H9 (cell line): ENCODE measurements around the gene FTO. TPM values are rescaled to one million over a fixed set of nuclear protein-coding genes. Genes with fewer than 3 reads are reported as not detected.

Source experiments
- DNase-seq: peaks from one replicate; pipeline ENCODE4 v3.0.0-alpha.2; 2017
- H2AFZ ChIP-seq: one replicate; pipeline ENCODE4 v1.6.1; 2013; ENCODE audit warnings: mild to moderate bottlenecking, low read length, control low read depth, moderate library complexity
- H2AK5ac ChIP-seq: 2 replicates; pipeline ENCODE4 v1.6.1; 2013; ENCODE audit warnings: low read length, control low read depth, mixed read lengths; ENCODE audit not compliant: insufficient read length
- H2BK120ac ChIP-seq: one replicate; pipeline ENCODE4 v1.6.1; 2013; ENCODE audit warnings: low read depth, mild to moderate bottlenecking, low read length, control low read depth, inconsistent platforms; ENCODE audit not compliant: poor library complexity, severe bottlenecking
- H2BK12ac ChIP-seq: 2 replicates; pipeline ENCODE4 v1.6.1; 2013; ENCODE audit warnings: low read length, control low read depth, mixed read lengths, low read depth; ENCODE audit not compliant: insufficient read length
- H2BK15ac ChIP-seq: 2 replicates; pipeline ENCODE4 v1.6.1; 2013; ENCODE audit warnings: low read depth, low read length, control low read depth
- H2BK20ac ChIP-seq: one replicate; pipeline ENCODE4 v1.6.1; 2013; ENCODE audit warnings: low read depth, mild to moderate bottlenecking, low read length, control low read depth, inconsistent platforms; ENCODE audit not compliant: poor library complexity, severe bottlenecking
- H2BK5ac ChIP-seq: 2 replicates; pipeline ENCODE4 v1.6.1; 2013; ENCODE audit warnings: low read length, control low read depth, mixed read lengths; ENCODE audit not compliant: insufficient read length
- H3K14ac ChIP-seq: 2 replicates; pipeline ENCODE4 v1.6.1; 2013; ENCODE audit warnings: low read length, control low read depth; ENCODE audit not compliant: insufficient read depth
- H3K18ac ChIP-seq: 2 replicates; pipeline ENCODE4 v1.6.1; 2013; ENCODE audit warnings: low read depth, mild to moderate bottlenecking, mixed read lengths, low read length, control low read depth; ENCODE audit not compliant: insufficient read length
- H3K23ac ChIP-seq: 2 replicates; pipeline ENCODE4 v1.6.1; 2013; ENCODE audit warnings: low read length, control low read depth, mixed read lengths, low read depth; ENCODE audit not compliant: insufficient read length
- H3K23me2 ChIP-seq: 2 replicates; pipeline ENCODE4 v1.6.1; 2013; ENCODE audit warnings: low read depth, mild to moderate bottlenecking, mixed read lengths, low read length, control low read depth; ENCODE audit not compliant: insufficient read length, poor library complexity, severe bottlenecking
- H3K27ac ChIP-seq: 2 replicates; pipeline ENCODE4 v1.5.1; 2013; ENCODE audit warnings: low read length, control low read depth, mixed read lengths, low read depth; ENCODE audit not compliant: insufficient read length
- H3K27me3 ChIP-seq: 2 replicates; pipeline ENCODE4 v1.6.1; 2013; ENCODE audit warnings: low read length, control low read depth, inconsistent platforms; ENCODE audit not compliant: insufficient read depth
- H3K4ac ChIP-seq: 2 replicates; pipeline ENCODE4 v1.6.1; 2013; ENCODE audit warnings: low read depth, mild to moderate bottlenecking, control low read depth, inconsistent platforms, low read length, moderate library complexity
- H3K4me1 ChIP-seq: 2 replicates; pipeline ENCODE4 v1.6.1; 2013; ENCODE audit warnings: low read length, control low read depth, inconsistent platforms; ENCODE audit not compliant: insufficient read depth
- H3K4me2 ChIP-seq: 2 replicates; pipeline ENCODE4 v1.6.1; 2013; ENCODE audit warnings: low read length, control low read depth, mixed read lengths; ENCODE audit not compliant: insufficient read length, insufficient read depth
- H3K56ac ChIP-seq: 2 replicates; pipeline ENCODE4 v1.6.1; 2013; ENCODE audit warnings: low read depth, mild to moderate bottlenecking, mixed read lengths, low read length, control low read depth; ENCODE audit not compliant: insufficient read length
- H3K79me1 ChIP-seq: 2 replicates; pipeline ENCODE4 v1.6.1; 2013; ENCODE audit warnings: low read depth, mild to moderate bottlenecking, moderate library complexity, low read length, control low read depth, inconsistent platforms; ENCODE audit not compliant: insufficient read depth, poor library complexity, severe bottlenecking
- H3K79me2 ChIP-seq: 2 replicates; pipeline ENCODE4 v1.6.1; 2013; ENCODE audit warnings: low read length, control low read depth, inconsistent platforms; ENCODE audit not compliant: insufficient read depth
- H3K9ac ChIP-seq: 2 replicates; pipeline ENCODE4 v1.6.1; 2013; ENCODE audit warnings: low read length, control low read depth, mixed read lengths; ENCODE audit not compliant: insufficient read length; ENCODE audit errors: extremely low read depth
- H3K9me3 ChIP-seq: one replicate; pipeline ENCODE4 v1.6.1; 2013; ENCODE audit warnings: low read depth, low read length, inconsistent platforms; ENCODE audit not compliant: control insufficient read depth
- H3T11ph ChIP-seq: one replicate; pipeline ENCODE4 v1.6.1; 2013; ENCODE audit warnings: mild to moderate bottlenecking, low read length, control low read depth, inconsistent platforms
- H4K20me1 ChIP-seq: one replicate; pipeline ENCODE4 v1.6.1; 2013; ENCODE audit not compliant: control insufficient read depth, insufficient read length, insufficient read depth
- H4K5ac ChIP-seq: 2 replicates; pipeline ENCODE4 v1.6.1; 2013; ENCODE audit warnings: low read depth, mild to moderate bottlenecking, mixed read lengths, low read length, control low read depth; ENCODE audit not compliant: insufficient read length
- H4K8ac ChIP-seq: replicated peaks from 2 replicates; pipeline ENCODE4 v1.6.1; 2013; ENCODE audit warnings: low read length, control low read depth, mixed read lengths, low read depth; ENCODE audit not compliant: insufficient read length
- H4K91ac ChIP-seq: 2 replicates; pipeline ENCODE4 v1.6.1; 2013; ENCODE audit warnings: low read depth, mild to moderate bottlenecking, moderate library complexity, mixed read lengths, low read length, control low read depth; ENCODE audit not compliant: insufficient read length
- H3K27ac Mint-ChIP-seq, 3 experiments: 2 replicates in 2 of 3; 3 replicates in 1 of 3; pipeline ENCODE4 v1.8.0; 2020 to 2021; ENCODE audit warnings: mixed read lengths in 3 of 3, mild to moderate bottlenecking in 1 of 3, moderate library complexity in 1 of 3
- H3K27me3 Mint-ChIP-seq: 2 replicates; pipeline ENCODE4 v1.8.0; 2021; ENCODE audit warnings: low read depth, mild to moderate bottlenecking, moderate library complexity, mixed read lengths
- H3K36me3 Mint-ChIP-seq, 3 experiments: 2 replicates in 2 of 3; 3 replicates in 1 of 3; pipeline ENCODE4 v1.8.0; 2020 to 2021; ENCODE audit warnings: low read depth in 3 of 3, mixed read lengths in 3 of 3; ENCODE audit not compliant: insufficient read depth in 1 of 3
- H3K4me1 Mint-ChIP-seq, 2 experiments: 2 replicates each; pipeline ENCODE4 v1.8.0; 2020; ENCODE audit warnings: mixed read lengths in 2 of 2
- H3K4me3 Mint-ChIP-seq, 2 experiments: 2 replicates in 1 of 2; 3 replicates in 1 of 2; pipeline ENCODE4 v1.8.0; 2020 to 2021; ENCODE audit warnings: mild to moderate bottlenecking in 2 of 2, mixed read lengths in 2 of 2, moderate library complexity in 1 of 2
- H3K9me3 Mint-ChIP-seq, 2 experiments: 2 replicates in 1 of 2; 3 replicates in 1 of 2; pipeline ENCODE4 v1.8.0; 2020; ENCODE audit warnings: mild to moderate bottlenecking in 2 of 2, mixed read lengths in 2 of 2, moderate library complexity in 1 of 2
- WGBS: extraction: QIAGEN DNeasy Blood & Tissue Kit; methylation state at CpG from one replicate; pipeline ENCODE4 v1.1.7; 2013; ENCODE audit warnings: missing lambda C conversion rate, low lambda C conversion rate, mixed read lengths; ENCODE audit not compliant: insufficient read length; ENCODE audit errors: extremely low coverage; 5-methylcytosine and 5-hydroxymethylcytosine counted together
- total RNA-seq: library from RNA; stranded (reverse); gene quantifications from 2 replicates; pipeline ENCODE4 v1.2.1, GENCODE V29; 2021
- TF ChIP-seq, protein P1 (sequence below): fragments of 200-600 bp; sonication (generic); conservative IDR thresholded peaks from 3 replicates; pipeline ENCODE4 v1.8.0; 2021; ENCODE audit warnings: antibody characterized with exemption, mild to moderate bottlenecking

FTO gene
- total RNA-seq, 1 experiment from 2014 or later = 67.9 TPM

DNA sequence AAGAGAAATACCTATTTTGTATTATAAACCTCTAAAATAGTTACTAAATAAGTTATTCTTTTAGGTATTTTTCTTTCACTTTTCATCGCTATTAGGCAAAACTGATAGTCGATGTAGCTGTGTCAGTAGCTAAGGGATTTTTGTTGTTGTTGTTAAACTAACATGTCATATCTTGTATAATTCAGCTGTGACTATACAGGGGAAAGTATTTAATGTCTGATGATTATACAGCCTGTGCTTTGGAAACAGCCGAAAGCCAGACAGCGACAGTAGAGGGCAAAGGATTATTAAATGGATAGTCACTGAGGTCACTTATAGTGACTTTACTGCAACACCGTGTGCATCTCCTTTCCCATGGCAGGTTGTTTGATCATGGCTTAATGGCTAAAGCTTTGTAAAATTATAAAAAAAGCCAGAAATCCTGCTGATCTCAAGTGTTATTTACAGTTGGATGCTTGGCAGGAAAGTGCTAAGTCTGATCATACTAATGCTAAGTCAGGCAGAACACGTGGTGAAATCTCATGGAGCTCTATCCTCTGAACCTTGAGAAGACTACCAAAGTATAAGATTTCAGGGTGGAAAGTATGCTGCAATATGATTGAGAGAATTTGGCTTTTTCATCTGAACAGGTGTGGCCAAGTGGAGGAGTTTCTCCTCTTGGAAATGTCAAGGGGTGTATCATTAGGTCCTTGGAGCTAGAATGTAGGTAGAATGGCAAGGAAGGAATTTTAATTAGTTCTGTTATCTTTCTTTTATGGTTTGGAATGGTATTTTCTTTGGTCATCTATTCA, 88.4 kb downstream of the FTO start:
- no peak for DNase-seq
- H3K23ac ChIP-seq = no peak overlapping the region
- no peaks in the 10 kb centered on the region for H3K23me2 ChIP-seq
- no peaks in the 10 kb centered on the region for H3K9me3 ChIP-seq
- no peak overlapping the region for H3K27ac ChIP-seq
- H3K27me3 ChIP-seq = no peaks in the 10 kb centered on the region
- H3K4ac ChIP-seq = no peak overlapping the region
- Mint-ChIP-seq H3K9me3 (no peaks in the 10 kb centered on the region), H3K27me3 (no peaks in the 10 kb centered on the region), H3K4me1 (peaks cover 4 to 6% of the 10 kb centered on the region in 2 experiments; a peak in 3 of 4 replicates), H3K36me3 (no peaks in the 10 kb centered on the region), H3K27ac (no peak overlapping the region), H3K4me3 (no peak overlapping the region)
- H3K56ac ChIP-seq = no peak overlapping the region
- TF ChIP-seq, protein P1, sequence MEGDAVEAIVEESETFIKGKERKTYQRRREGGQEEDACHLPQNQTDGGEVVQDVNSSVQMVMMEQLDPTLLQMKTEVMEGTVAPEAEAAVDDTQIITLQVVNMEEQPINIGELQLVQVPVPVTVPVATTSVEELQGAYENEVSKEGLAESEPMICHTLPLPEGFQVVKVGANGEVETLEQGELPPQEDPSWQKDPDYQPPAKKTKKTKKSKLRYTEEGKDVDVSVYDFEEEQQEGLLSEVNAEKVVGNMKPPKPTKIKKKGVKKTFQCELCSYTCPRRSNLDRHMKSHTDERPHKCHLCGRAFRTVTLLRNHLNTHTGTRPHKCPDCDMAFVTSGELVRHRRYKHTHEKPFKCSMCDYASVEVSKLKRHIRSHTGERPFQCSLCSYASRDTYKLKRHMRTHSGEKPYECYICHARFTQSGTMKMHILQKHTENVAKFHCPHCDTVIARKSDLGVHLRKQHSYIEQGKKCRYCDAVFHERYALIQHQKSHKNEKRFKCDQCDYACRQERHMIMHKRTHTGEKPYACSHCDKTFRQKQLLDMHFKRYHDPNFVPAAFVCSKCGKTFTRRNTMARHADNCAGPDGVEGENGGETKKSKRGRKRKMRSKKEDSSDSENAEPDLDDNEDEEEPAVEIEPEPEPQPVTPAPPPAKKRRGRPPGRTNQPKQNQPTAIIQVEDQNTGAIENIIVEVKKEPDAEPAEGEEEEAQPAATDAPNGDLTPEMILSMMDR = no peak
- H3K4me2 ChIP-seq = no peak overlapping the region
- H4K91ac ChIP-seq = no peak overlapping the region
- no peak overlapping the region for H2BK120ac ChIP-seq
- H2BK12ac ChIP-seq = no peak overlapping the region
- H3K18ac ChIP-seq = no peak overlapping the region
- H4K8ac ChIP-seq = no peak overlapping the region
- H3T11ph ChIP-seq = no peak overlapping the region
- H3K4me1 ChIP-seq = no peaks in the 10 kb centered on the region
- H3K79me2 ChIP-seq = no peaks in the 10 kb centered on the region
- no peak overlapping the region for H4K5ac ChIP-seq
- no peak overlapping the region for H2BK20ac ChIP-seq
- H2AK5ac ChIP-seq = no peak overlapping the region
- no CpG with 5 or more reads among the region's 6 CpGs for WGBS
- H2BK15ac ChIP-seq = no peak overlapping the region
- H4K20me1 ChIP-seq = no peaks in the 10 kb centered on the region
- no peaks in the 10 kb centered on the region for H3K79me1 ChIP-seq
- H3K9ac ChIP-seq = no peak overlapping the region
- no peak overlapping the region for H2AFZ ChIP-seq
- H2BK5ac ChIP-seq = no peak overlapping the region
- H3K14ac ChIP-seq = no peak overlapping the region
